WERI-Rb-1 (cell line): ENCODE measurements around the gene TAF11L5.
"Not testable (repeated sequence)": the region's sequence is repeated elsewhere in the genome, so short reads cannot be mapped to it uniquely, and the experiment has no call there.

ENCODE experiments used
- DNase-seq: peaks from one replicate; pipeline ENCODE4 v3.0.0-alpha.2; 2020
- H3K27ac ChIP-seq: fragments of 250-450 bp; sonication (Bioruptor Pico); 2 replicates; pipeline ENCODE4 v1.5.1; 2020; ENCODE audit warnings: mild to moderate bottlenecking, moderate library complexity
- H3K27me3 ChIP-seq: fragments of 250-450 bp; sonication (Bioruptor Pico); 2 replicates; pipeline ENCODE4 v1.5.1; 2021; ENCODE audit warnings: mild to moderate bottlenecking, low read depth, moderate library complexity; ENCODE audit not compliant: insufficient read depth, severe bottlenecking
- H3K36me3 ChIP-seq: fragments of 250-450 bp; sonication (Bioruptor Pico); 2 replicates; pipeline ENCODE4 v1.5.1; 2020; ENCODE audit warnings: mild to moderate bottlenecking, moderate library complexity
- H3K4me3 ChIP-seq: 2 replicates; pipeline ENCODE4 v1.5.1; 2011; ENCODE audit warnings: low read depth, mild to moderate bottlenecking, control low read depth, low read length
- H3K9me3 ChIP-seq: fragments of 250-450 bp; sonication (Bioruptor Pico); 2 replicates; pipeline ENCODE4 v1.5.1; 2021; ENCODE audit warnings: mild to moderate bottlenecking, moderate library complexity; ENCODE audit not compliant: severe bottlenecking
- CTCF ChIP-seq: IDR thresholded peaks from 2 replicates; pipeline ENCODE4 v1.5.1; 2011; ENCODE audit warnings: low read depth, mild to moderate bottlenecking, control low read depth, inconsistent platforms, low read length

TAF11L5 gene

GRCh38 chr5:17524935-17525334 is at the start of gene TAF11L5:
TAF11L5 (plus strand) TSS chr5:17525235.
- not testable (repeated sequence) for DNase-seq, H3K36me3 ChIP-seq, H3K27ac ChIP-seq, H3K4me3 ChIP-seq, H3K9me3 ChIP-seq, H3K27me3 ChIP-seq

GRCh38 chr5:17477043-17477442 is 48.0 kb upstream of the TAF11L5 start:
- TF ChIP-seq CTCF: no peak
- H3K27ac ChIP-seq: no peak overlapping the region
- DNase-seq: no peak
- no peak overlapping the region for H3K4me3 ChIP-seq
- no peaks in the 10 kb centered on the region for H3K9me3 ChIP-seq
- H3K36me3 ChIP-seq: no peaks in the 10 kb centered on the region
- no peaks in the 10 kb centered on the region for H3K27me3 ChIP-seq

GRCh38 chr5:17477573-17478265 is 47.3 kb upstream of the TAF11L5 start:
- no peak overlapping the region for H3K4me3 ChIP-seq

GRCh38 chr5:17481378-17481777 is 43.7 kb upstream of the TAF11L5 start:
- Histone ChIP-seq H3K27me3 (no peaks in the 10 kb centered on the region), H3K9me3 (no peaks in the 10 kb centered on the region), H3K36me3 (no peaks in the 10 kb centered on the region), H3K27ac (no peak overlapping the region), H3K4me3 (no peak overlapping the region)
- TF ChIP-seq CTCF: no peak
- DNase-seq: no peak

More at GRCh38 chr5:17477573-17478265, 47.3 kb upstream of the TAF11L5 start:
- TF ChIP-seq CTCF: no peak
- DNase-seq: no peak
- H3K27ac ChIP-seq: no peak overlapping the region
- H3K36me3 ChIP-seq: no peaks in the 10 kb centered on the region
- no peaks in the 10 kb centered on the region for H3K9me3 ChIP-seq
- no peaks in the 10 kb centered on the region for H3K27me3 ChIP-seq

GRCh38 chr5:17482790-17483189 is 42.2 kb upstream of the TAF11L5 start:
- Histone ChIP-seq H3K9me3 (no peaks in the 10 kb centered on the region), H3K27ac (no peak overlapping the region), H3K36me3 (no peaks in the 10 kb centered on the region), H3K27me3 (no peaks in the 10 kb centered on the region), H3K4me3 (no peak overlapping the region)
- no peak for DNase-seq
- TF ChIP-seq CTCF: no peak

- DNase-seq, H3K4me3 ChIP-seq, H3K27ac ChIP-seq, H3K9me3 ChIP-seq, H3K27me3 ChIP-seq, H3K36me3 ChIP-seq: not testable (repeated sequence)
Measured at GRCh38 chr5:17486464-17487173, 38.4 kb upstream of the TAF11L5 start.

- Histone ChIP-seq H3K27me3 (no peaks in the 10 kb centered on the region), H3K4me3 (no peak overlapping the region), H3K36me3 (no peaks in the 10 kb centered on the region), H3K9me3 (no peaks in the 10 kb centered on the region), H3K27ac (no peak overlapping the region)
- DNase-seq: no peak
- no peak for TF ChIP-seq CTCF
Measured at GRCh38 chr5:17487174-17487512, 37.9 kb upstream of the TAF11L5 start.

GRCh38 chr5:17491257-17491656 is 33.8 kb upstream of the TAF11L5 start:
- not testable (repeated sequence) for H3K4me3 ChIP-seq, H3K36me3 ChIP-seq, H3K9me3 ChIP-seq, DNase-seq, H3K27ac ChIP-seq, H3K27me3 ChIP-seq
